HL-60 (cell line): Measurements from ENCODE around the gene PIK3CG.

Experiments
- DNase-seq, 2 experiments: peaks; one replicate each; pipeline ENCODE4 v3.0.0-alpha.2; 2010 to 2020; ENCODE audit warnings: low read depth in 1 of 2, low spot score in 1 of 2
- H3K27ac ChIP-seq: fragments of 250-450 bp; sonication (Bioruptor Pico); replicated peaks from 2 replicates; pipeline ENCODE4 v1.5.1; 2020; ENCODE audit warnings: mild to moderate bottlenecking, moderate library complexity
- H3K27me3 ChIP-seq: fragments of 250-450 bp; sonication (Bioruptor Pico); 2 replicates; pipeline ENCODE4 v1.5.1; 2021; ENCODE audit warnings: mild to moderate bottlenecking, moderate library complexity; ENCODE audit not compliant: insufficient read depth, poor library complexity, severe bottlenecking
- H3K4me3 ChIP-seq: replicated peaks from 2 replicates; pipeline ENCODE4 v1.5.1; 2011; ENCODE audit warnings: mild to moderate bottlenecking, control low read depth, low read length; ENCODE audit not compliant: insufficient read depth
- CTCF ChIP-seq: IDR thresholded peaks from one replicate; pipeline ENCODE4 v1.5.1; 2011; ENCODE audit warnings: low read length, control low read depth, inconsistent platforms; ENCODE audit not compliant: insufficient read depth
- GABPA ChIP-seq: IDR thresholded peaks from 2 replicates; pipeline ENCODE4 v1.6.1; 2012; ENCODE audit warnings: low read depth
- POLR2AphosphoS5 ChIP-seq: IDR thresholded peaks from 2 replicates; pipeline ENCODE4 v1.6.1; 2012; ENCODE audit warnings: low read depth
- REST ChIP-seq: IDR thresholded peaks from 2 replicates; pipeline ENCODE4 v1.6.1; 2012; ENCODE audit warnings: low read depth; ENCODE audit not compliant: insufficient replicate concordance
- SPI1 ChIP-seq: IDR thresholded peaks from 2 replicates; pipeline ENCODE4 v1.6.1; 2012; ENCODE audit warnings: low read depth, mild to moderate bottlenecking, borderline replicate concordance

The PIK3CG gene

GRCh38 chr7:106863274-106863997 lies 1.6 kb upstream of the PIK3CG start:
- Histone ChIP-seq H3K27me3 (no peaks in the 10 kb centered on the region), H3K27ac (peak overlapping the region; percentile 84), H3K4me3 (no peak overlapping the region)
- TF ChIP-seq REST (no peak), POLR2AphosphoS5 (no peak), GABPA (no peak), SPI1 (no peak), CTCF (no peak)
- peak in 1 of 2 experiments; percentile 41 for DNase-seq

- TF ChIP-seq SPI1 (no peak), CTCF (no peak), POLR2AphosphoS5 (no peak)
- no peak overlapping the region for H3K4me3 ChIP-seq
- peak overlapping the region; percentile 84 for H3K27ac ChIP-seq
- no peaks in the 10 kb centered on the region for H3K27me3 ChIP-seq
- DNase-seq = no peak
Measured at GRCh38 chr7:106864298-106865081, 592 bp upstream of the PIK3CG start.

GRCh38 chr7:106866298-106867281 lies 1.5 kb downstream of the PIK3CG start:
- TF ChIP-seq REST = no peak
- TF ChIP-seq CTCF = no peak
- no peak for TF ChIP-seq SPI1
- no peak for TF ChIP-seq POLR2AphosphoS5
- no peak for TF ChIP-seq GABPA
- Histone ChIP-seq H3K27me3 (no peaks in the 10 kb centered on the region), H3K4me3 (peak overlapping the region; percentile 48), H3K27ac (peak overlapping the region; percentile 84)
- DNase-seq = peak; percentile 36 to 62
